ENCODE data around the gene ARHGAP5. TPM values are rescaled to one million over a fixed set of nuclear protein-coding genes. Genes with fewer than 3 reads are reported as not detected.

The ARHGAP5 gene
- total RNA-seq, 1 donor: 88.7 TPM

DNA sequence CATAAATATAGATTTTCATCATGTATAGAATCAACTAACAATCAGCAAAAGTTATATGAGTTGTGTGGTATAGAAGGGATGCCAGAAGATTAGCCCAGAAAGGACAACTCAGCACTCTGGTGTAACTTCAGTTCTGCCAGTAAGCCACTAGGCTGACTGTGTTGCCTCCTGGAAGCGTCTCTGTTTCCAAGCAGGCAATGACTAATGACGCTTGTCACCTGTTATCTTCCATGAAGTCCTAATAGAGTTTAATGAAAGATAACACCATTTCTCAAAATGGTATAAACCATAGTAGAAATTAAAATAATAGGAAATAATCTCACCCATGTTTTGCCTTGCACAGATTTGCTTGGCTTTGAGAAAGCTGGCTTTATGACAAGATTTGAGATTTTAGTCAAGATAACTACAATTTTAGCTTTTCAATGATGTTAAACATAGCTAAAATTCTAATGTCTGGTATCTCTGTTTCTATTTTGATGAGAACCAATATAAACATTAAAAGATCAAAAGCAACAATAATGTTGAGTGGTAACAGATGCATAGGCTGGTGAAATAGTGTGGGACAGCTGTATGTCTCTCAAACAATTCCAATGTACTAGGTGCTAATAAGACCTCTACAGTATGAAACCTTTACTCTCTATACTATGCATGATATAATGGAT, 115.7 kb downstream of the ARHGAP5 start:
- H3K27ac ChIP-seq (ENCODE audit: low read depth, low read length): no peak overlapping the region
- no peaks in the 10 kb centered on the region for H3K4me1 ChIP-seq (ENCODE audit: insufficient read depth, low read length)
- no peak for DNase-seq (ENCODE audit: insufficient read length, low spot score, missing footprints)
- no peak overlapping the region for H2AFZ ChIP-seq (ENCODE audit: low read length)
- TF ChIP-seq, protein P1, sequence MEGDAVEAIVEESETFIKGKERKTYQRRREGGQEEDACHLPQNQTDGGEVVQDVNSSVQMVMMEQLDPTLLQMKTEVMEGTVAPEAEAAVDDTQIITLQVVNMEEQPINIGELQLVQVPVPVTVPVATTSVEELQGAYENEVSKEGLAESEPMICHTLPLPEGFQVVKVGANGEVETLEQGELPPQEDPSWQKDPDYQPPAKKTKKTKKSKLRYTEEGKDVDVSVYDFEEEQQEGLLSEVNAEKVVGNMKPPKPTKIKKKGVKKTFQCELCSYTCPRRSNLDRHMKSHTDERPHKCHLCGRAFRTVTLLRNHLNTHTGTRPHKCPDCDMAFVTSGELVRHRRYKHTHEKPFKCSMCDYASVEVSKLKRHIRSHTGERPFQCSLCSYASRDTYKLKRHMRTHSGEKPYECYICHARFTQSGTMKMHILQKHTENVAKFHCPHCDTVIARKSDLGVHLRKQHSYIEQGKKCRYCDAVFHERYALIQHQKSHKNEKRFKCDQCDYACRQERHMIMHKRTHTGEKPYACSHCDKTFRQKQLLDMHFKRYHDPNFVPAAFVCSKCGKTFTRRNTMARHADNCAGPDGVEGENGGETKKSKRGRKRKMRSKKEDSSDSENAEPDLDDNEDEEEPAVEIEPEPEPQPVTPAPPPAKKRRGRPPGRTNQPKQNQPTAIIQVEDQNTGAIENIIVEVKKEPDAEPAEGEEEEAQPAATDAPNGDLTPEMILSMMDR (IDR thresholded peaks at IDR 0.05; ENCODE audit: extremely low read depth, low read depth, low read length): no peak
- H3K4me2 ChIP-seq (ENCODE audit: insufficient read depth, low read length): no peak overlapping the region
- no peaks in the 10 kb centered on the region for H3K79me2 ChIP-seq (ENCODE audit: insufficient read depth, low read length)
- no peak overlapping the region for H3K4me3 ChIP-seq (ENCODE audit: insufficient read depth, low read length)
- H3K27me3 ChIP-seq (ENCODE audit: insufficient read depth, low read length): peaks cover 8% of the 10 kb centered on the region
- H4K20me1 ChIP-seq (ENCODE audit: insufficient read depth, low read length): no peaks in the 10 kb centered on the region
- no peaks in the 10 kb centered on the region for H3K36me3 ChIP-seq (ENCODE audit: insufficient read depth, low read length)
- H3K9me3 ChIP-seq (ENCODE audit: low read depth, low read length): no peaks in the 10 kb centered on the region

DNA sequence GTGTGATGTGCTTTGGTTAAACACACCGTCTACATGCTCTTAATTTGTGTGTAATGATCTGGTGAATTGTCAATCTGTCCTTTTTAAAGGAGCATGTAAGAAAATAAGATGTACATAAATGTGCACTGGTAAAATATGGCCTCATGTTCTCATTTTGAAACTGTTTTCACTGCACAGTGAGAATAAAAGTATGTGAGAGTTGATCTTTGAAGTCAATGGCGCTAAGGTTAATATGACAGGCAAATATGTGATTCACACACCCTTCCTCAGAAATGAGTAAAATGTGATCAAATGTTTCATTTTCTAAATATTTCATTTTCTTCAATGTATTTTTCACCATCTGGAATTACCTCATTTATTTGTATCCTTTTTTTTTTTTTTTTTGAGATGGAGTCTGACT, 116.4 kb downstream of the ARHGAP5 start:
- no peaks in the 10 kb centered on the region for H3K79me2 ChIP-seq (ENCODE audit: insufficient read depth, low read length)
- DNase-seq (ENCODE audit: insufficient read length, low spot score, missing footprints): no peak
- H2AFZ ChIP-seq (ENCODE audit: low read length): no peak overlapping the region
- no peaks in the 10 kb centered on the region for H3K36me3 ChIP-seq (ENCODE audit: insufficient read depth, low read length)
- H3K4me3 ChIP-seq (ENCODE audit: insufficient read depth, low read length): no peak overlapping the region
- no peak overlapping the region for H3K27ac ChIP-seq (ENCODE audit: low read depth, low read length)
- no peaks in the 10 kb centered on the region for H3K9me3 ChIP-seq (ENCODE audit: low read depth, low read length)
- TF ChIP-seq, protein P1 (IDR thresholded peaks at IDR 0.05; ENCODE audit: extremely low read depth, low read depth, low read length): no peak
- H3K27me3 ChIP-seq (ENCODE audit: insufficient read depth, low read length): peaks cover 8% of the 10 kb centered on the region
- no peaks in the 10 kb centered on the region for H3K4me1 ChIP-seq (ENCODE audit: insufficient read depth, low read length)
- no peak overlapping the region for H3K4me2 ChIP-seq (ENCODE audit: insufficient read depth, low read length)
- H4K20me1 ChIP-seq (ENCODE audit: insufficient read depth, low read length): no peaks in the 10 kb centered on the region

DNA sequence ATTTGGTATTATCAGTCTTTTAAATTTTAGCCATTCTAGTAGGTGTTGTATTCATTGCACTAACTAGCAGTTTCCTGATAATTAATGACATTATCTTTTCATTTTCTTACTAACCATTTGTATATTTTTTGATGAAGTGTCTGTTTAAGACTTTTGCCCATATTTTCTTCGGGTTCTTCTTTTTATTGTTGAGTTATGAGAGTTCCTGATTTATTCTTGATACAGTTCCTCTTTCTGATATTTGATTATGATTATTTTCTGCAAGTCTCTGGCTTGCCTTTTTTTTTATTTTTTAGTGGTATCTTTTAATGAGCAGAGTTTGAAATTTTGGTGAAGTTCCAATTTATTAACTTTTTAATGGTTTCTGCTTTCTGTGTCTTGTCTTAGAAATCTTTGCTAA, 118.5 kb downstream of the ARHGAP5 start:
- no peaks in the 10 kb centered on the region for H4K20me1 ChIP-seq (ENCODE audit: insufficient read depth, low read length)
- H3K27ac ChIP-seq (ENCODE audit: low read depth, low read length): no peak overlapping the region
- H3K4me3 ChIP-seq (ENCODE audit: insufficient read depth, low read length): no peak overlapping the region
- H2AFZ ChIP-seq (ENCODE audit: low read length): no peak overlapping the region
- H3K27me3 ChIP-seq (ENCODE audit: insufficient read depth, low read length): peaks cover 8% of the 10 kb centered on the region
- TF ChIP-seq, protein P1 (IDR thresholded peaks at IDR 0.05; ENCODE audit: extremely low read depth, low read depth, low read length): no peak
- H3K4me2 ChIP-seq (ENCODE audit: insufficient read depth, low read length): no peak overlapping the region
- no peaks in the 10 kb centered on the region for H3K79me2 ChIP-seq (ENCODE audit: insufficient read depth, low read length)
- H3K36me3 ChIP-seq (ENCODE audit: insufficient read depth, low read length): no peaks in the 10 kb centered on the region
- DNase-seq (ENCODE audit: insufficient read length, low spot score, missing footprints): no peak
- H3K9me3 ChIP-seq (ENCODE audit: low read depth, low read length): no peaks in the 10 kb centered on the region
- no peaks in the 10 kb centered on the region for H3K4me1 ChIP-seq (ENCODE audit: insufficient read depth, low read length)

DNA sequence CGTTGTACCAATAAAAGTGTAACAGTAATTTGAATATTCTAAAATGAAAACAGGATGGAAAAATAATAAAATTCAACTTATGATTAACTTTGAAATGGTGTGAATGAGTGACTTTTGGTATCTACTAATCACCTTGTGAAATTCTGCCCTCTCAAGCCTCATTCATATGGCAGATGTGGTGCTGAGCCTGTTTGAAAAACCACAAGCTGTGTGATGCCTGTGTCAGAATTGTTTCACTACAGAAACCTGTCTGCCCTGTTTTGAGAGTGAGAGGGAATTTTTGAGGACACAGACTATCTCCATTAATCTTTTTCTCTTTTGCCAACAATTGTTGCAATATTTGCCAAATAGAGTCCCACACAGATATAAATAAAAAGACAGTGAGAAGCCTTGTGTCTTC, 120.8 kb downstream of the ARHGAP5 start:
- no peaks in the 10 kb centered on the region for H4K20me1 ChIP-seq (ENCODE audit: insufficient read depth, low read length)
- H3K9me3 ChIP-seq (ENCODE audit: low read depth, low read length): no peaks in the 10 kb centered on the region
- H3K27ac ChIP-seq (ENCODE audit: low read depth, low read length): no peak overlapping the region
- H3K4me1 ChIP-seq (ENCODE audit: insufficient read depth, low read length): peaks cover 15% of the 10 kb centered on the region
- H3K27me3 ChIP-seq (ENCODE audit: insufficient read depth, low read length): peaks cover 10% of the 10 kb centered on the region
- H3K4me3 ChIP-seq (ENCODE audit: insufficient read depth, low read length): no peak overlapping the region
- H3K79me2 ChIP-seq (ENCODE audit: insufficient read depth, low read length): no peaks in the 10 kb centered on the region
- TF ChIP-seq, protein P1 (IDR thresholded peaks at IDR 0.05; ENCODE audit: extremely low read depth, low read depth, low read length): no peak
- DNase-seq (ENCODE audit: insufficient read length, low spot score, missing footprints): no peak
- no peak overlapping the region for H2AFZ ChIP-seq (ENCODE audit: low read length)
- no peak overlapping the region for H3K4me2 ChIP-seq (ENCODE audit: insufficient read depth, low read length)
- no peaks in the 10 kb centered on the region for H3K36me3 ChIP-seq (ENCODE audit: insufficient read depth, low read length)

All from osteoblast (primary cell).